MM.1S (cell line): ENCODE results near the gene ARRDC1.

Source experiments
- CTCF ChIP-seq: fragments of 300-600 bp; sonication (generic); IDR thresholded peaks from 2 replicates; pipeline ENCODE4 v1.5.1; 2016; ENCODE audit warnings: antibody characterized with exemption, low read length, mixed read lengths
- EZH2 ChIP-seq: fragments of 300-600 bp; sonication (generic); optimal IDR thresholded peaks from 2 replicates; pipeline ENCODE3; 2017; ENCODE audit warnings: low read depth, mild to moderate bottlenecking, antibody characterized with exemption, low read length, mixed read lengths
- EZH2phosphoT487 ChIP-seq: fragments of 300-600 bp; sonication (generic); IDR thresholded peaks from 2 replicates; pipeline ENCODE4 v1.6.1; 2018; ENCODE audit warnings: antibody characterized with exemption, low read length

GRCh38 chr9:137643921-137644320, 38.4 kb downstream of the ARRDC1 start:
- TF ChIP-seq CTCF (no peak), EZH2 (no peak), EZH2phosphoT487 (no peak)
